IPS-18a (cell line): ENCODE results near the gene ZNF532.

ENCODE experiments used
- H3K27ac ChIP-seq: one replicate; pipeline ENCODE4 v1.5.1; 2013; ENCODE audit warnings: low read length
- H3K27me3 ChIP-seq: one replicate; pipeline ENCODE4 v1.6.1; 2013; ENCODE audit warnings: mild to moderate bottlenecking, low read length; ENCODE audit not compliant: control insufficient read depth, insufficient read depth
- H3K36me3 ChIP-seq: one replicate; pipeline ENCODE4 v1.6.1; 2013; ENCODE audit warnings: low read depth, low read length; ENCODE audit not compliant: control insufficient read depth
- H3K4me1 ChIP-seq: one replicate; pipeline ENCODE4 v1.6.1; 2013; ENCODE audit warnings: low read depth, low read length; ENCODE audit not compliant: control insufficient read depth
- H3K4me3 ChIP-seq: one replicate; pipeline ENCODE4 v1.5.1; 2013; ENCODE audit warnings: low read length
- H3K9ac ChIP-seq: one replicate; pipeline ENCODE4 v1.6.1; 2013; ENCODE audit warnings: mild to moderate bottlenecking, low read length, moderate library complexity
- H3K9me3 ChIP-seq: one replicate; pipeline ENCODE4 v1.6.1; 2013; ENCODE audit warnings: low read depth, low read length; ENCODE audit not compliant: control insufficient read depth

Gene ZNF532

DNA sequence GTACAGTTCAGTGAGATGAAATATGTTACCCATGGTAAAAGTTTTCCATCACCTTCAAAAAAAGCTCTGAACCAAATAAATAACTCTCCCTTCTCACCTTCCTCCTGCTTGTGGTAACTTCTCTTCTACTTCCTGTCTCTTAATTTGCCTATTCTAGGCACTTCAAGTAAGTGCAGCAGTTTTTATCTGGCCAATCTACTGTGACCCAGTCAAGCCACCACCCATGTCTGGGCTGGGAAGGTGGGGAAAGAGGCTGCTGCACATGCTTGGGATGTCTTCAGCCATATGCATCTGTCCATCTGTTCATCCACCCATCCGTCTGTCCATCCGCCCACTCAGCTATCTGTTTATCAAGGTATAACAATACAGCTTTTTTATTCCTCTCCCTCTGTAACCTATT lies 31.6 kb downstream of the ZNF532 start:
- Histone ChIP-seq H3K9ac (no peak overlapping the region), H3K4me1 (peaks cover 13% of the 10 kb centered on the region), H3K36me3 (peaks cover 46% of the 10 kb centered on the region), H3K4me3 (no peak overlapping the region), H3K27ac (no peak overlapping the region), H3K9me3 (no peaks in the 10 kb centered on the region), H3K27me3 (no peaks in the 10 kb centered on the region)

GRCh38 chr18:58896734-58897508 lies 32.2 kb downstream of the ZNF532 start:
- H3K4me1 ChIP-seq = peaks cover 9% of the 10 kb centered on the region
- H3K27me3 ChIP-seq = no peaks in the 10 kb centered on the region
- no peaks in the 10 kb centered on the region for H3K9me3 ChIP-seq
- H3K27ac ChIP-seq = no peak overlapping the region
- H3K9ac ChIP-seq = no peak overlapping the region
- H3K4me3 ChIP-seq = no peak overlapping the region
- peaks cover 47% of the 10 kb centered on the region for H3K36me3 ChIP-seq

- H3K27me3 ChIP-seq = no peaks in the 10 kb centered on the region
- no peak overlapping the region for H3K27ac ChIP-seq
Measured at GRCh38 chr18:58898010-58898799, 33.5 kb downstream of the ZNF532 start.

DNA sequence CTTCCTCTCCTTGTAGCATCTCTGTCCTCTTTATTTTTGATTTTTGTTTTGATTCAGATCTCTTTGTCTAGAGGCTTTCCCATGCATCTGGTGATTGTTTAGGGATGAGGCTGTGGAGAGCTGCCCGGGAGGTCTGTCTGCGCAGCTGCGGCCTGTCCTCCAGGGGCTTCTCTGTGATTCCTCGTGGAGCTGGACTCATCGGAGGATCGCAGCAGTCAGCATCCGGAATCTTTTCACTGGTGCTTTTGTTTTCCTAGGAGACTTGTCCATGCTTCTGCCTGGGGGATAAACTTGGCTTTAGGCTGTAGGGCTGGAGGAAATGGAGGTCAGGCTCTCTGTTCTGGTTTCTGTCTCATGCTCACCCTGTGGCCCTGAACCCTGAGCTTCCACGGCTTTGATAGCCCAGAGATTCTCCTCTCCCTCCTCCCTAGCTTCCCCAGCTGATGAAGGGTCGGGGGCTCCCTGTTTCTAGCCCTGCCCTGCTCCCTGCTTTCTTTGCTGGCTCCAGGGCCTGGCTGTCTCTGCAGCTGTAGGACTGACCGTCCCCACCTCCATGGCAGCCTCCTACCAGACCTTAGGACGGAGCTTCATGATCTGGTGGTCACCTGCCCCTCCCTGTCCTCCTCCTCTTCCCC lies 35.5 kb downstream of the ZNF532 start:
- Histone ChIP-seq H3K4me3 (no peak overlapping the region), H3K9ac (no peak overlapping the region), H3K27ac (no peak overlapping the region), H3K36me3 (peaks cover 62% of the 10 kb centered on the region), H3K4me1 (peaks cover 5% of the 10 kb centered on the region), H3K27me3 (no peaks in the 10 kb centered on the region), H3K9me3 (no peaks in the 10 kb centered on the region)

More at GRCh38 chr18:58898010-58898799, 33.5 kb downstream of the ZNF532 start:
- Histone ChIP-seq H3K9me3 (no peaks in the 10 kb centered on the region), H3K9ac (no peak overlapping the region), H3K4me1 (peaks cover 5% of the 10 kb centered on the region), H3K4me3 (no peak overlapping the region), H3K36me3 (peaks cover 56% of the 10 kb centered on the region)

- H3K9me3 ChIP-seq = no peaks in the 10 kb centered on the region
- no peak overlapping the region for H3K4me3 ChIP-seq
- H3K9ac ChIP-seq = no peak overlapping the region
- no peak overlapping the region for H3K27ac ChIP-seq
- H3K36me3 ChIP-seq = peaks cover 68% of the 10 kb centered on the region
- H3K27me3 ChIP-seq = no peaks in the 10 kb centered on the region
- H3K4me1 ChIP-seq = peaks cover 5% of the 10 kb centered on the region
Measured at GRCh38 chr18:58901143-58901542, 36.5 kb downstream of the ZNF532 start.

- Histone ChIP-seq H3K4me3 (no peak overlapping the region), H3K36me3 (peaks cover 69% of the 10 kb centered on the region), H3K9me3 (no peaks in the 10 kb centered on the region), H3K4me1 (no peaks in the 10 kb centered on the region), H3K27me3 (no peaks in the 10 kb centered on the region), H3K27ac (no peak overlapping the region), H3K9ac (no peak overlapping the region)
Measured at GRCh38 chr18:58901783-58902182, 37.1 kb downstream of the ZNF532 start.

DNA sequence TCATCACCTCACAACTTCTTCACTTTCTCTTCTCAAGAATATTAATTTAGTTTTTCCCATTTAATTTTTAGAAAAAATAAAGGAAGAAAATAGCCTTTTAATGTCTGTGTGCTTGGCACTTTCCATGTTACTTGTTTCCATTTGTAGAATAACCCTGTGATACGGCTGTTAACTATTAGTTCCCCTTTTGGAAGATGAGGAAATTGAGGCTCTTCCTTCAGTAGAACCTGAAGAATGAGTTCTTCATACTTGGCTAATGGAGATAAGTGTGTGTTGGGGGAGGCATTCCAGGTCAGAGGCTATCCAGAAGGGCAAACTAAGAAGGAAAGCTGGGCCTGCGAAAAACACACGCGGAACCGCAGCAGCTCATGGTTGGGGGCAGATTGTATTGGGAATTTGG lies 38.3 kb downstream of the ZNF532 start:
- Histone ChIP-seq H3K9me3 (no peaks in the 10 kb centered on the region), H3K4me3 (no peak overlapping the region), H3K27me3 (no peaks in the 10 kb centered on the region), H3K4me1 (peaks cover 3% of the 10 kb centered on the region), H3K9ac (no peak overlapping the region), H3K27ac (no peak overlapping the region), H3K36me3 (peaks cover 73% of the 10 kb centered on the region)

DNA sequence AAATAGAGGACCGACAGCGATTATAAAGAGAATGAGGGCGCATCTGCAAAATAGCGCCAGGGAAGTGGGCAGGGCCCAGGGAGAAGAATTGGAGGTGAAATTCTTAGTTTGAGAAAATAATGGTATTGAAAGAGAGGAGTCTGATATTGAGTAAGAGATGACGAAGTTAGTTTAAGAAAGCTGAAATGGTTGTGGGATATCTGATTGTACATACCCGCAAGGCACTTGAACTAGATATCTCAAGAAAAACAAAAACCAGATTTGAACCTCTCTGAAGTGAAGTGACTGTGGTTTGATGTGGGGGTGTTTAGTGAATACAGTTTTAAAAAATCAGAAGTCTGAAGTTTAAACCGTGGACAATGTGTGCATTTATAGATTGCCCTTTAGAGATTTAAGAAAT lies 38.9 kb downstream of the ZNF532 start:
- Histone ChIP-seq H3K36me3 (peaks cover 74% of the 10 kb centered on the region), H3K27ac (no peak overlapping the region), H3K27me3 (no peaks in the 10 kb centered on the region)

GRCh38 chr18:58905777-58906428 lies 41.2 kb downstream of the ZNF532 start:
- Histone ChIP-seq H3K27ac (no peak overlapping the region), H3K9me3 (no peaks in the 10 kb centered on the region), H3K4me3 (no peak overlapping the region), H3K36me3 (peaks cover 58% of the 10 kb centered on the region), H3K9ac (no peak overlapping the region), H3K4me1 (peaks cover 23% of the 10 kb centered on the region), H3K27me3 (no peaks in the 10 kb centered on the region)

More for the DNA sequence above, 38.9 kb downstream of the ZNF532 start:
- no peak overlapping the region for H3K9ac ChIP-seq
- no peak overlapping the region for H3K4me3 ChIP-seq
- no peaks in the 10 kb centered on the region for H3K9me3 ChIP-seq
- peaks cover 9% of the 10 kb centered on the region for H3K4me1 ChIP-seq

GRCh38 chr18:58908006-58908405 lies 43.3 kb downstream of the ZNF532 start:
- Histone ChIP-seq H3K4me3 (no peak overlapping the region), H3K36me3 (peaks cover 44% of the 10 kb centered on the region), H3K27ac (no peak overlapping the region), H3K9ac (no peak overlapping the region), H3K9me3 (no peaks in the 10 kb centered on the region), H3K4me1 (peaks cover 44% of the 10 kb centered on the region), H3K27me3 (no peaks in the 10 kb centered on the region)

DNA sequence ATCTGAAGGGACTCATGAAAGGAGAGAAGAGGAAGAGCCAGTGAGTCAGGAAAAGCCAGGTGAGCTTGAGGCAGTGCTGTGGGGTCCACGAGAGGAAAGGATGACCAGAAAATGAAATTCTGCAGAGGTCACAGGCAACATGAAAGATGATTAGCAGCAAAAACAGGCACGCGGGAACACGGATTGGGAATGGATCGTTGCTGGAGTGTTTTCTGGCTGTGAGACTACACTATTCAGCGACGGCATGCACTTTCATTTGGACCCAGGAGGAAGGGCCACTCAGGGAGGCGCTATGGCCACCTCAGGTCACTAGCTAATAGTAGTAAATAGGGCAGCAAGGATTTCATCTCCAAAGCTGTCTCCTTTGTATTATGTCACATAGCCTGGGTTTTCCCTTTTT lies 44.8 kb downstream of the ZNF532 start:
- Histone ChIP-seq H3K36me3 (peaks cover 36% of the 10 kb centered on the region), H3K27ac (no peak overlapping the region), H3K9ac (no peak overlapping the region), H3K4me1 (peaks cover 44% of the 10 kb centered on the region), H3K4me3 (no peak overlapping the region), H3K27me3 (no peaks in the 10 kb centered on the region), H3K9me3 (no peaks in the 10 kb centered on the region)
